ENCODE measurements around the gene ANKRD55.
"Not testable (repeated sequence)": the region's sequence is repeated elsewhere in the genome, so short reads cannot be mapped to it uniquely, and the experiment has no call there.

The ANKRD55 gene

DNA sequence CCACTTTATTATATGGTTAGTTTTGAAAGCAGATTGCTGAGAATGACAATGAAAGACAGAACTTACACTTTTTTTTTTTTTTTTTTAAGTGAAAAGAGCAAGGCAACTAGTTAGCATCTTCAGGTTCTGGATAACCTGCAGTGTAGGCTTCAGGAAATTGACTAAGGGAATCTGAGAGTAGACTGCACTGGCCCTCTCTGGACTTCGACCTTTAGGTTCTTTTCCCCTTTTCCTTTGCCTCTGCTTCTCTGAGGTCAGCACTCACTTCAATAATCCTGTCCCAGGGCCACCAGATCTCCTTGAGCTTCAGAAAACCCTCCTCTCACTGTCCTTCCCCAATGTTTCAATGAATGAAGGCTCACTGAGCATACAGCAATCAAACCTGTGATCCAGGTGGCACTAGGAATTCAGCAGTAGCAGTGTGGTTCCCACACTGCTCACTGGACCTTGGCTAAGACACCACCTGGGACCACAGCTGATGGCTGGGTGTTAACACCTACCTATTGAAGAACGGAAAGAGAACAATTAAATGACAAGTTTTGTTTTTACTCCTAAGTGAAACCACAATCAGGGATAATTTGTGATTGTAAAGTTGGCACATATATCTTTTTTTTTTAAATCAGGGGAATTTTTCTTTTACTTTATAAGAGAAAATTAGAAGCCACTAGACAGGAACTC is 152.6 kb downstream of the ANKRD55 start:
- DNase-seq (ENCODE audit: low read depth, low spot score), result no peak
- no peak overlapping the region for H3K4me3 ChIP-seq (ENCODE audit: low read depth, low read length)
- TF ChIP-seq, protein P1, sequence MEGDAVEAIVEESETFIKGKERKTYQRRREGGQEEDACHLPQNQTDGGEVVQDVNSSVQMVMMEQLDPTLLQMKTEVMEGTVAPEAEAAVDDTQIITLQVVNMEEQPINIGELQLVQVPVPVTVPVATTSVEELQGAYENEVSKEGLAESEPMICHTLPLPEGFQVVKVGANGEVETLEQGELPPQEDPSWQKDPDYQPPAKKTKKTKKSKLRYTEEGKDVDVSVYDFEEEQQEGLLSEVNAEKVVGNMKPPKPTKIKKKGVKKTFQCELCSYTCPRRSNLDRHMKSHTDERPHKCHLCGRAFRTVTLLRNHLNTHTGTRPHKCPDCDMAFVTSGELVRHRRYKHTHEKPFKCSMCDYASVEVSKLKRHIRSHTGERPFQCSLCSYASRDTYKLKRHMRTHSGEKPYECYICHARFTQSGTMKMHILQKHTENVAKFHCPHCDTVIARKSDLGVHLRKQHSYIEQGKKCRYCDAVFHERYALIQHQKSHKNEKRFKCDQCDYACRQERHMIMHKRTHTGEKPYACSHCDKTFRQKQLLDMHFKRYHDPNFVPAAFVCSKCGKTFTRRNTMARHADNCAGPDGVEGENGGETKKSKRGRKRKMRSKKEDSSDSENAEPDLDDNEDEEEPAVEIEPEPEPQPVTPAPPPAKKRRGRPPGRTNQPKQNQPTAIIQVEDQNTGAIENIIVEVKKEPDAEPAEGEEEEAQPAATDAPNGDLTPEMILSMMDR (IDR thresholded peaks at IDR 0.05; ENCODE audit: low read depth, low read length), result no peak
- in situ Hi-C loops (cut with HindIII; ENCODE audit: low sequenced_read_pairs), result no loop called here

DNA sequence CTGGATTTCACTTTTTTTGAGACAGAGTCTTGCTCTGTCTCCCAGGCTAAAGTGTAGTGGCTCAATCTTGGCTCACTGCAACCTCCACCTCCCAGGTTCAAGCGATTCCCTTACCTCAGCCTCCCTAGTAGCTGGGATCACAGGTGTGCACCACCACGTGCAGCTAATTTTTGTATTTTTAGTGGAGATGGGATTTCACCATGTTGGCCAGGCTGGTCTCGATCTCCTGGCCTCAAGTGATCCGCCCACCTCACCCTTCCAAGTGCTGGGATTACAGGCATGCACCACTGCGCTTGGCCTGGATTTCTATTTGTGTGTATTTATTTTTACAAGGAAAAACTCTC is 154.0 kb downstream of the ANKRD55 start:
- in situ Hi-C loops (cut with HindIII; ENCODE audit: low sequenced_read_pairs); H3K4me3 ChIP-seq (ENCODE audit: low read depth, low read length); DNase-seq (ENCODE audit: low read depth, low spot score): not testable (repeated sequence)

DNA sequence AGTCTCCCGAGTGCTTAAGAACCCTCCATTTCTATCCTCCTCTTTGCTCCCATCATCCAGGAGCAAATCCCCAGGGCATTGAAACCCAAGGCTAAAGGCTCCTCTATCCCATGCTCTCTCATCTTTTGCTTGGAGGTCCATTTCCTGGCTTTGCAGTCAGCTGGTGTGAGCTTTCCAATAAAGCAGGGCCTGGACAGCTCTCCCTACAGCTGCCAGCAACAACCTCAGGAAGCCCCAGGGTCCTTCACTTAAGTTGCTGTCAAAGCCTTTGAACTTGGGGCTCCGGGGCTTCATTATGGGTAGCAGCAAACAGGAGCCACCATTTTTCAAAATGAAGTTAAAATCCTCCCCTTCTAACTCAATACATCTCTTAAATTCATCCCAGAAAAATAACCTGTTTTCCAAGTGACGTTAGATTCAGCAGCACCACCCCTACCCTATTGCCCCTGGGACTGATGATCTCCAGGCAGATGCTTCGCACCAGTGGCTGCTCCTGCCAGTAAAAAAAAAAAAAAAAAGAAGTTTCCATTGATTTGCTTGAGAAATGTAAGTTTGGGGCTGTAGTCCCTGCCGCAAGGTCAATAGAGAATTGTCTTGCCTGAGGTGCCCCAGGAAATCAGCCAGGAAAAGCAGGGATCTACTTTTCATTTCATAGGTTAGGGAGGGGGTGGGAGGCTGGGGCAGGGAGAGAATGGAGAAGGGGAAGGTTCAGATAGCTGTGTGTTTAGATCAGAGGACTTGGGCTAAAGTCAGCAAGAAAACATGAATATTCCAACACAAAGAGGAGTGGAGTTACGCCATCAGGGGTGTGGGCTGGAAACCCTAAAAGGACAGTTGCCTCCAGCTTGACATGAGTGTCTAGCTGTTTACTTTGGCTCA is 154.6 kb downstream of the ANKRD55 start:
- no peak overlapping the region for H3K4me3 ChIP-seq (ENCODE audit: low read depth, low read length)
- DNase-seq (ENCODE audit: low read depth, low spot score), result no peak
- in situ Hi-C loops (cut with HindIII; ENCODE audit: low sequenced_read_pairs), result no loop called here
- TF ChIP-seq, protein P1 (IDR thresholded peaks at IDR 0.05; ENCODE audit: low read depth, low read length), result no peak

DNA sequence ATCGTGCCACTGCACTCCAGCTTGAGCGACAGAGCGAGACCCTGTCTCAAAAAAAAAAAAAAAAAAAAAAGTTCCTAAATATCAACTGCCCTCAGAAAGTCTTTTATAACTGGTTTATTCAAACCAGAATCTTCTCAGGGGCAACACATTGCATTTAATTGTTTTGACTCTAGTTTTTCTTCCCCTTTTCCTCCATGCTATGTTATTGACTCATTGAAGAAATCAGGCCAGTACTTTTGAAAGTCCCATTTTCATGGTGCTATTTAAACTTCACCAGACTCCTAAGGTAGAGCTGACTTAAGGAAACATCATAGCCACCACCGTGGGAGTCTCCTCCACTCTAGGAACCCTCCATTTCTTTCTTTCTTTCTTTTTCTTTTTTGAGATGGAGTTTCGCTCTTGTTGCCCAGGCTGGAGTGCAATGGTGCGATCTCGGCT is 155.3 kb downstream of the ANKRD55 start:
- no peak overlapping the region for H3K4me3 ChIP-seq (ENCODE audit: low read depth, low read length)
- in situ Hi-C loops (cut with HindIII; ENCODE audit: low sequenced_read_pairs), result no loop called here
- TF ChIP-seq, protein P1 (IDR thresholded peaks at IDR 0.05; ENCODE audit: low read depth, low read length), result no peak
- DNase-seq (ENCODE audit: low read depth, low spot score), result no peak

DNA sequence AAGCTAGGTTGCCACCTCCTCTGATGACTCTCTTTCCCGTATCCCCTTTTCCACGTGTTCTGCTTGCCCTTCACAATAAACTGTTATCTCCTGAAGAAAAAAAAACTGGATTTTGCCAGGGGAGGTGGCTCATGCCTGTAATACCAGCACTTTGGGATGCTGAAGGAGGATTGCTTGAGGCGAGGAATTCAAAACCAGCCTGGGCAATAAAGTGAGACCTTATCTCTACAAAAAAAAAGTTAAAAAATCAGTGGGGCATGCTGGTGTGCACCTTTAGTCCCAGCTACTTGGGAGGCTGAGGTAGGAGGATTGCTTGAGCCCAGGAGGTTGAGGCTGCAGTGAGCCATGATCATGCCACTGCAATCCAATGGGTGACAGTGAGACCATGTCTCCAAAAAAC is 156.6 kb downstream of the ANKRD55 start:
- H3K4me3 ChIP-seq (ENCODE audit: low read depth, low read length), result no peak overlapping the region
- TF ChIP-seq, protein P1 (IDR thresholded peaks at IDR 0.05; ENCODE audit: low read depth, low read length), result no peak
- DNase-seq (ENCODE audit: low read depth, low spot score), result no peak
- in situ Hi-C loops (cut with HindIII; ENCODE audit: low sequenced_read_pairs), result no loop called here

DNA sequence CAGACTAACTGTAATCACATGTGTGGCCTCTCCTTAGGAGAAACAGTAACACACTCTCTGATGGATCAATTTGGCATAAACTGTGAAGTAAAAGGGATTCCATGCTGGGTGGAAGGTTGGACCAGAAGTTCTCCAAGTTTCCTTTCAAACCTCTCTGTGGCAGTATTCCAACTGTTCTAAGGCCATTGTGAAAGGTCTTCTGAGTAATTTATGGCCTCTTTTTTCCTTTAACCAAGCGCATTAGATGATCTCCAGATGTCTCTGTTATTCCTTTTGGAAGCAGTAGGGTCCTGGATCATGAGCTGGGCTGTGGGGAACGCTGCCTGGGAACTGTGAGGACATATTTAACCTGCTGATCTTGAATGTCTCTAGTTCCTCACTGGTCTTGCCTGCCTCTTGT is 157.8 kb downstream of the ANKRD55 start:
- no peak overlapping the region for H3K4me3 ChIP-seq (ENCODE audit: low read depth, low read length)
- in situ Hi-C loops (cut with HindIII; ENCODE audit: low sequenced_read_pairs), result no loop called here
- peak; percentile 54 for DNase-seq (ENCODE audit: low read depth, low spot score)
- TF ChIP-seq, protein P1 (IDR thresholded peaks at IDR 0.05; ENCODE audit: low read depth, low read length), result no peak

Data from astrocyte of the spinal cord (primary cell).